ENCODE measurements around the gene FAM13A.
"Not testable (repeated sequence)": the region's sequence is repeated elsewhere in the genome, so short reads cannot be mapped to it uniquely, and the experiment has no call there.

Gene FAM13A

GRCh38 chr4:88853583-88853982 is 203.4 kb downstream of the FAM13A start:
- not testable (repeated sequence) for ATAC-seq (replicated peaks); H3K4me3 Mint-ChIP-seq; H3K9me3 Mint-ChIP-seq; H3K36me3 Mint-ChIP-seq (ENCODE audit: insufficient read depth); H3K27ac Mint-ChIP-seq; DNase-seq; H3K4me1 Mint-ChIP-seq (ENCODE audit: low read depth in 2 of 2)
- peaks cover 0 to 16% of the 10 kb centered on the region in 2 donors for H3K27me3 Mint-ChIP-seq

DNA sequence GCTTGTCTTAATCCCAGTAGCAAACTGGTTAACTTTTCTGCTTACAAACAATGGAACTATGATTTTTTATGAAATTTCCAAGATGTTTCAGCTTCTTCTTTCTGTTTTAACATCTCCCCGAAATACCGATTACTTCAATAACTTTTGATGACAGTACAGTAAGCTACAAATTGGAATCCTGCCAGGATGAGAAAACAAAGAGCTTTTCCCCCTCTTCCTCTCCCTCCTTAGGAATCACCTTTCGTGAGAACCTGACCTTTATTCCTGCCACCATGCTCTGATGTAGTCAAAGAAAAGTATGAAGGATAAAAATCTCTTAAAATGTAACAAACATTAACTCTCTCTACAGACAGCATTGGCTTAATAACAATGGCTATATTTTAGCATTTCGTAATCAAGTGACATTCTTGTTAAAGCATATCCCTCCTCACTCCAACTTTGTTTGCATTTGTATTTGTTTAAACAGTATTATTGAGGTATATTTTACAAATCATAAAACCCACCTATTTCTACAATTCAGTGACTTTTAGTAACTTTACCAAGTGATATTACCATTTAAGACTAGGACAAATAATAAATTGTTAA is 210.7 kb downstream of the FAM13A start:
- ATAC-seq (replicated peaks): no peak
- no peak for DNase-seq
- Mint-ChIP-seq H3K9me3 (no peaks in the 10 kb centered on the region), H3K4me1 (ENCODE audit: low read depth in 2 of 2) (no peaks in the 10 kb centered on the region), H3K4me3 (no peak overlapping the region), H3K27ac (no peak overlapping the region), H3K27me3 (peaks cover 0 to 24% of the 10 kb centered on the region in 2 donors), H3K36me3 (ENCODE audit: insufficient read depth) (no peaks in the 10 kb centered on the region)

DNA sequence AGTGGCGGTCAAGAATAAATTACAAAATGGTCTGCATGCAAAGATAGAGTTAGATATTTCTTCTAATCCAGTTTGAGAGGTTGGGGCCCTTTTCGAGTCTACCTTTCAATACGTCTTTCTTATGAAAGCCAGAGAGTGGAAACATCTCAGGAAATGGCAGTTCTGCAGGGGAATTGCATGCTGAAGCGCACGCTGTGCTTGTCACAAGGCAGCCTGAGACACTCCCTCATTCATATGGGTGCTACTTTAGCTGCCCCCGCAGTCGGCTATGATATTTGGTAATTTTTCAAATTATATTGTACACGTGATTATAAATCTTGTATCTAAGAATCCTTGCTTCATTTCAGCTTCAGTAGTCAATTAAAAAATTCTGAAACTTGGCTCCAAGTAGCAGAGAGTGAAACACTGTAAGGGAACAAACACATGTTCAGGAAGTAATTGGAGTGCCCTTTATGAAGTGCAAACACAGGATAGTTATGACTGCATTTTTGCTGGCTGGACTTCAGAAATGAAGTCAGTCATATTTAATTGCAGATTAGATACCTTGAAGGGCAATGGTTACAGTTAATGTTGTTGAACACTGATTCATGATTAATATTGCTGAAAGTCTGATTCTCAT is 213.8 kb downstream of the FAM13A start:
- no peak for ATAC-seq (replicated peaks)
- H3K4me1 Mint-ChIP-seq (ENCODE audit: low read depth in 2 of 2): no peaks in the 10 kb centered on the region
- H3K36me3 Mint-ChIP-seq (ENCODE audit: insufficient read depth): peaks cover 3% of the 10 kb centered on the region
- no peak for DNase-seq
- H3K4me3 Mint-ChIP-seq: no peak overlapping the region
- peaks cover 0 to 24% of the 10 kb centered on the region in 2 donors for H3K27me3 Mint-ChIP-seq
- no peak overlapping the region for H3K27ac Mint-ChIP-seq
- H3K9me3 Mint-ChIP-seq: no peaks in the 10 kb centered on the region

DNA sequence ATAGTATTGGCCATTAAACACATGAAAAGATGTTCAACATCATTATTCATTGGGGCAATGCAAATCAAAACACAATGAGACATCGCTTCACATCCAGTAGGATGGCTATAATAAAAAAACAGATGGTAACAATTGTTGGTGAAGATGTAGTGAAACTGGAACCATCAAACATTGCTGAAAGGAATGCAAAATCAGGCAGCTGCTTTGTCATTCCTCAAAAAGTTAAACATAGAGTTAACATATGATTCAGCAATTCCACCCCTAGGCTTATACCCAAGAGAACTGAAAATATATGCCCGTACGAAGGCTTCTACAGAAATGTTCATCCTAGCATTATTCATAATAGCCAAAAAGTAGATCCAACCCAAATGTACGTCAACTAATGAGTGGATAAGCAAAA is 215.3 kb downstream of the FAM13A start:
- Mint-ChIP-seq H3K4me1 (ENCODE audit: low read depth in 2 of 2) (no peaks in the 10 kb centered on the region), H3K27me3 (peaks cover 0 to 24% of the 10 kb centered on the region in 2 donors), H3K27ac (no peak overlapping the region), H3K4me3 (no peak overlapping the region), H3K36me3 (ENCODE audit: insufficient read depth) (peaks cover 3% of the 10 kb centered on the region), H3K9me3 (no peaks in the 10 kb centered on the region)
- ATAC-seq (replicated peaks) (no peak), DNase-seq (no peak)

DNA sequence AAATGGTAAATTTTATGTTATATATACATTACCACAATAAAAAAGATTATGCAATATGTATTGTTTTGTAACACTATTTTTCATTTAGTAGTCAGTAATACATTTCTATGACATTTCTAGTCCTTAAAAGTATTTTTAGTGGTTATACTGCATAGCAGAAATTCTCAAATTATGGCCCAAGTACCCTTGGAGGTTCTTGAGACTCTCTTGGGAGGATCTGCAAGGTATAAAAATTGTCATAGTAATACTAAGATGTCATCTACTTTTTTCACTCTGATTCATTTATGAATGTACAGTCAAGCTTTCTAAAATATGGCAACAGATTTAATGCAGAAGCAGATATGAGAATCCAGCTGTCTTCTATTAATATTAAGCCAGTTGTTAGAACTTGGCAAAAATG is 220.8 kb downstream of the FAM13A start:
- Mint-ChIP-seq H3K27me3 (peaks cover 0 to 10% of the 10 kb centered on the region in 2 donors), H3K27ac (no peak overlapping the region), H3K9me3 (no peaks in the 10 kb centered on the region), H3K4me1 (ENCODE audit: low read depth in 2 of 2) (no peaks in the 10 kb centered on the region), H3K4me3 (no peak overlapping the region), H3K36me3 (ENCODE audit: insufficient read depth) (peaks cover 3% of the 10 kb centered on the region)
- DNase-seq (no peak), ATAC-seq (replicated peaks) (no peak)

DNA sequence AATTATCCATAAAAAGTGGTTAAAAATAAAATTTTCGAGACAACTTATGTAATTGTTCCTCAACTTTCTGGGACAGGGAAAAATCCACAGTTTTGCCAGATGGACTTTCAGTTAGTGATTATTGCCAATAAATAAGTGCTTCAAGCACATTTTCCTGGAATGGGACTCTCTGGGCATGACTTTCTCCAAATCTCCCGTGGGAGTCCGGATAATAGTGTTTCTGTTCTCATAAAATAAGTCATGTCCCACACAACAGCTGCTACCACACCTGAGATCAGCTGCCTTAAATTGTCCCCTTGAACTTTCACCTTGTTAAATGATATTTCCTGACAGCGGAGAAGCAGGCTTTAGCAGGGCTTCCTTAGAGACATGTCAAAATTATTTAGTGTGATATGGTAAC is 226.0 kb downstream of the FAM13A start:
- Mint-ChIP-seq H3K4me1 (ENCODE audit: low read depth in 2 of 2) (no peaks in the 10 kb centered on the region), H3K36me3 (ENCODE audit: insufficient read depth) (no peaks in the 10 kb centered on the region), H3K9me3 (no peaks in the 10 kb centered on the region), H3K27ac (no peak overlapping the region), H3K4me3 (no peak overlapping the region), H3K27me3 (no peaks in the 10 kb centered on the region)
- ATAC-seq (replicated peaks): no peak
- no peak for DNase-seq

GRCh38 chr4:88830598-88830997 is 226.4 kb downstream of the FAM13A start:
- H3K27ac Mint-ChIP-seq: no peak overlapping the region
- H3K27me3 Mint-ChIP-seq: no peaks in the 10 kb centered on the region
- H3K4me3 Mint-ChIP-seq: no peak overlapping the region
- no peaks in the 10 kb centered on the region for H3K36me3 Mint-ChIP-seq (ENCODE audit: insufficient read depth)
- H3K4me1 Mint-ChIP-seq (ENCODE audit: low read depth in 2 of 2): no peaks in the 10 kb centered on the region
- H3K9me3 Mint-ChIP-seq: no peaks in the 10 kb centered on the region
- no peak for ATAC-seq (replicated peaks)
- DNase-seq: no peak

GRCh38 chr4:88828842-88829571 is 228.0 kb downstream of the FAM13A start:
- no peaks in the 10 kb centered on the region for H3K27me3 Mint-ChIP-seq

DNA sequence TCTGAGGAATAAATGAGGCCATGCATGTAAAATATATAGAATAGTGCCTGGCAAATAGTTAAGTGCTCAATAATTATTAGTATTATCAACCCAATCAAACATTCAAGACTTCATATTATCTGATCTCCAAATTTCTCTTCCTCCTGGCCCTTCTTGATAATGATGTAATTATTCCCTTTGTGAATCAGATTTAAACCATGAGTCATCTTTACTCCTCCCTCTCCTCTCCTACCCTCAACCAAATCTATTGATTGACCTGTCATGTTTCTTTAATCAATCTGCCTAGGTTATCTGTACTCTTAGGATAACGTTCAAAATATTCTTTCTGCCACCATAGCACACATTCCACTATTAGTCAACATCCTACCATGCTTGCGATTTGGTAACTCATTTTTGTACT is 229.5 kb downstream of the FAM13A start:
- H3K9me3 Mint-ChIP-seq: no peaks in the 10 kb centered on the region
- peaks cover 5% of the 10 kb centered on the region in 2 donors for H3K4me1 Mint-ChIP-seq (ENCODE audit: low read depth in 2 of 2)

More at GRCh38 chr4:88828842-88829571, 228.0 kb downstream of the FAM13A start:
- H3K27ac Mint-ChIP-seq: no peak overlapping the region
- H3K36me3 Mint-ChIP-seq (ENCODE audit: insufficient read depth): no peaks in the 10 kb centered on the region
- H3K4me1 Mint-ChIP-seq (ENCODE audit: low read depth in 2 of 2): no peaks in the 10 kb centered on the region
- ATAC-seq (replicated peaks): no peak
- no peak for DNase-seq
- no peaks in the 10 kb centered on the region for H3K9me3 Mint-ChIP-seq
- H3K4me3 Mint-ChIP-seq: no peak overlapping the region

GRCh38 chr4:88826771-88827170 is 230.2 kb downstream of the FAM13A start:
- Mint-ChIP-seq H3K9me3 (no peaks in the 10 kb centered on the region), H3K4me1 (ENCODE audit: low read depth in 2 of 2) (peaks cover 9% of the 10 kb centered on the region in 2 donors)
- DNase-seq: no peak

More for the DNA sequence above, 229.5 kb downstream of the FAM13A start:
- no peak overlapping the region for H3K27ac Mint-ChIP-seq
- H3K27me3 Mint-ChIP-seq: no peaks in the 10 kb centered on the region
- no peak for ATAC-seq (replicated peaks)
- H3K36me3 Mint-ChIP-seq (ENCODE audit: insufficient read depth): no peaks in the 10 kb centered on the region
- DNase-seq: no peak
- H3K4me3 Mint-ChIP-seq: no peak overlapping the region

DNA sequence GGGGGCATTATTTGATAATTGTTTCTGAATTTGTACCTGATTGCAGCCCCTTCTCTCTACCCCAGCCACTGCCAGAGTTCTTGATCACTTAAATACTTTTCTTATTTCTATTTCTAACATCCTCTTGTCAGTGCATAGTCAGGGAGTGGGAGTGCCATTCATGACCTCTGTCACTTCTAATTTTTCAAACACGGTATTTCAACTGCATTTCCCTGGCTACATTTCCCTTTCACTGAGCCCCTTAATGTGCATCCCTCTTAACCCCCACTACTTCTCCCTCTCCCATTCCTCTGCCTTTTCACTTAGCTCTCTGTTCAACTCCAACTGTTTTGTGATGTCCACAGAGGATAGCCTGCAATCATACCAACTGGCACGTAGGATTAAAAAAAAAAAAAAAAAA is 231.1 kb downstream of the FAM13A start:
- no peaks in the 10 kb centered on the region for H3K27me3 Mint-ChIP-seq
- H3K9me3 Mint-ChIP-seq: no peaks in the 10 kb centered on the region
- no peak for ATAC-seq (replicated peaks)
- H3K4me1 Mint-ChIP-seq (ENCODE audit: low read depth in 2 of 2): peaks cover 9 to 10% of the 10 kb centered on the region in 2 donors
- DNase-seq: no peak
- no peak overlapping the region for H3K27ac Mint-ChIP-seq
- no peaks in the 10 kb centered on the region for H3K36me3 Mint-ChIP-seq (ENCODE audit: insufficient read depth)
- H3K4me3 Mint-ChIP-seq: no peak overlapping the region

More at GRCh38 chr4:88826771-88827170, 230.2 kb downstream of the FAM13A start:
- Mint-ChIP-seq H3K27me3 (no peaks in the 10 kb centered on the region), H3K4me3 (no peak overlapping the region), H3K27ac (no peak overlapping the region), H3K36me3 (ENCODE audit: insufficient read depth) (no peaks in the 10 kb centered on the region)
- ATAC-seq (replicated peaks): no peak

DNA sequence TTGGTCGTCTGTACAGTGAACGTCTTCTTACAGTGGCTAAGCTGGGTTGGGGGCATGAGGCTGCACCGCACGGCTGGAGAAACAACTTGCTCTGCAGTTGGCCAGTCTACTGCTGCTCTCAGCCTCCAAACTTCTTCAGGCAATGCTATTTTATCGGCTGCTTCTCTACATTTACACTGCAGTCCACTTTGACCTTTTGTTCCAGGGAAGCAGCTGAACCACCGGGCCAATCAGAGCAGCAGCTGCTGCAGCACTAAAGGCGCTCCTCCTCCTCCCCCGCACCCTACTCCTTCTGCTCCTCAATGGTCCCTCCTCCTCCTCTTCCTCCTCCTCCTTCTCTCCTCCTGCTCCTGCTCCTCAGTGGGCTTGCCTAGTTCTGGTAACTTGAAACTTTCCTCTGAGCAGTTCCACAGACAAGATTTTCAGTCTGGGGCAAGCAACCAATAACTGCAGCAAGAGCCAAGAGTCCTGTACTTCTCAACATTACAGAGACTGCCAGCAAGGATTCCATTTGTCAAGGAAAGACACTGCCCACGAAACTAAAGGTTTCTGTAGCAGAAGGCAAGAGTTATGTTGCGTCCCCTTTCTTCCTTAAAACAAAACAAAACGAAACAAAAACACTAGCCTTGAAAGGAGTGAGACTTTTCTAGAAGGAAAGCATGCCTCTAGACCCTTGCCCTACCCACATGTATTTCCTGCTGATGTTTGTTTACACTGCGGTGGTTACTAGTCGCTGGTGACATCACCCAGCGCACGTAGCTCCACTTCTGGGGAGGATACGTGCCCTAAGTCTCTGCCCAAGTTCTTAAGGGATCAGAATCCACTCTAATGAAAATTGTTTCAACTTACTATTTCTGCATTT is 233.7 kb downstream of the FAM13A start:
- H3K9me3 Mint-ChIP-seq: no peaks in the 10 kb centered on the region
- ATAC-seq (replicated peaks): peak; percentile 97

More for the DNA sequence above, 233.7 kb downstream of the FAM13A start:
- peak; percentile 60 to 65 (median 62) for DNase-seq
- H3K27ac Mint-ChIP-seq: peak overlapping the region; percentile 99
- peaks cover 0 to 3% of the 10 kb centered on the region in 2 donors for H3K27me3 Mint-ChIP-seq
- H3K4me1 Mint-ChIP-seq (ENCODE audit: low read depth in 2 of 2): peaks cover 13 to 17% of the 10 kb centered on the region in 2 donors
- H3K4me3 Mint-ChIP-seq: peak overlapping the region; percentile 90 to 94
- H3K36me3 Mint-ChIP-seq (ENCODE audit: insufficient read depth): no peaks in the 10 kb centered on the region
